ENCODE results near the gene DUSP22.
"Not testable (repeated sequence)": the region's sequence is repeated elsewhere in the genome, so short reads cannot be mapped to it uniquely, and the experiment has no call there.

Gene DUSP22

GRCh38 chr6:285902-286301 is 6.4 kb upstream of the DUSP22 start:
- not testable (repeated sequence) for H3K4me3 Mint-ChIP-seq, ATAC-seq
- peak overlapping the region; percentile 12 for H3K27ac Mint-ChIP-seq

GRCh38 chr6:286681-287488 is 5.4 kb upstream of the DUSP22 start:
- no peaks in the 10 kb centered on the region for H3K27me3 Mint-ChIP-seq
- peak overlapping the region; percentile 45 for H3K4me3 Mint-ChIP-seq
- H3K27ac Mint-ChIP-seq = peak overlapping the region; percentile 55
- H3K36me3 Mint-ChIP-seq (ENCODE audit: low read depth) = no peaks in the 10 kb centered on the region
- DNase-seq (no peak), ATAC-seq (no peak)
- H3K4me1 Mint-ChIP-seq = peaks cover 82% of the 10 kb centered on the region
- H3K9me3 Mint-ChIP-seq = no peaks in the 10 kb centered on the region

More at GRCh38 chr6:285902-286301, 6.4 kb upstream of the DUSP22 start:
- not testable (repeated sequence) for H3K9me3 Mint-ChIP-seq; H3K27me3 Mint-ChIP-seq; H3K36me3 Mint-ChIP-seq (ENCODE audit: low read depth); DNase-seq
- peaks cover 74% of the 10 kb centered on the region for H3K4me1 Mint-ChIP-seq

- H3K27ac Mint-ChIP-seq = peak overlapping the region; percentile 55
- H3K4me3 Mint-ChIP-seq = no peak overlapping the region
- H3K27me3 Mint-ChIP-seq = no peaks in the 10 kb centered on the region
- no peak for ATAC-seq
- H3K36me3 Mint-ChIP-seq (ENCODE audit: low read depth) = no peaks in the 10 kb centered on the region
- H3K4me1 Mint-ChIP-seq = peaks cover 82% of the 10 kb centered on the region
- no peaks in the 10 kb centered on the region for H3K9me3 Mint-ChIP-seq
- DNase-seq = no peak
Observed at GRCh38 chr6:287489-287860, 4.8 kb upstream of the DUSP22 start.

GRCh38 chr6:288866-289265 is 3.4 kb upstream of the DUSP22 start:
- H3K4me3 Mint-ChIP-seq = no peak overlapping the region
- no peak overlapping the region for H3K27ac Mint-ChIP-seq
- no peaks in the 10 kb centered on the region for H3K9me3 Mint-ChIP-seq
- DNase-seq (no peak), ATAC-seq (no peak)
- H3K4me1 Mint-ChIP-seq = peaks cover 80% of the 10 kb centered on the region
- no peaks in the 10 kb centered on the region for H3K27me3 Mint-ChIP-seq
- H3K36me3 Mint-ChIP-seq (ENCODE audit: low read depth) = peaks cover 2% of the 10 kb centered on the region

- Mint-ChIP-seq H3K4me3 (peak overlapping the region; percentile 2), H3K27ac (peak overlapping the region; percentile 44), H3K9me3 (no peaks in the 10 kb centered on the region), H3K27me3 (no peaks in the 10 kb centered on the region), H3K4me1 (peaks cover 71% of the 10 kb centered on the region), H3K36me3 (ENCODE audit: low read depth) (peaks cover 2% of the 10 kb centered on the region)
- ATAC-seq (no peak), DNase-seq (no peak)
Observed at GRCh38 chr6:290111-290922, 2.0 kb upstream of the DUSP22 start.

GRCh38 chr6:291204-291696 is 1.0 kb upstream of the DUSP22 start:
- peaks cover 62% of the 10 kb centered on the region for H3K4me1 Mint-ChIP-seq
- DNase-seq = no peak
- peak overlapping the region; percentile 74 for H3K4me3 Mint-ChIP-seq
- H3K27me3 Mint-ChIP-seq = no peaks in the 10 kb centered on the region
- peak overlapping the region; percentile 85 for H3K27ac Mint-ChIP-seq
- ATAC-seq = no peak
- peaks cover 2% of the 10 kb centered on the region for H3K36me3 Mint-ChIP-seq (ENCODE audit: low read depth)
- H3K9me3 Mint-ChIP-seq = no peaks in the 10 kb centered on the region

GRCh38 chr6:292506-293192 is 362 bp downstream of the DUSP22 start:
- Mint-ChIP-seq H3K4me3 (peak overlapping the region; percentile 96), H3K4me1 (peaks cover 49% of the 10 kb centered on the region), H3K27ac (peak overlapping the region; percentile 99), H3K36me3 (ENCODE audit: low read depth) (peaks cover 2% of the 10 kb centered on the region), H3K27me3 (no peaks in the 10 kb centered on the region), H3K9me3 (no peaks in the 10 kb centered on the region)
- peak; percentile 20 for ATAC-seq
- peak; percentile 82 for DNase-seq

- DNase-seq = peak; percentile 50
- Mint-ChIP-seq H3K27me3 (no peaks in the 10 kb centered on the region), H3K4me3 (peak overlapping the region; percentile 96), H3K36me3 (ENCODE audit: low read depth) (peaks cover 2% of the 10 kb centered on the region), H3K9me3 (no peaks in the 10 kb centered on the region), H3K27ac (peak overlapping the region; percentile 99), H3K4me1 (peaks cover 41% of the 10 kb centered on the region)
- peak; percentile 24 for ATAC-seq
Observed at GRCh38 chr6:293193-294174, 1.2 kb downstream of the DUSP22 start.

GRCh38 chr6:294656-295565 is 2.6 kb downstream of the DUSP22 start:
- H3K27me3 Mint-ChIP-seq = no peaks in the 10 kb centered on the region
- peak overlapping the region; percentile 18 for H3K4me3 Mint-ChIP-seq
- H3K36me3 Mint-ChIP-seq (ENCODE audit: low read depth) = peaks cover 2% of the 10 kb centered on the region
- H3K9me3 Mint-ChIP-seq = no peaks in the 10 kb centered on the region
- peaks cover 30% of the 10 kb centered on the region for H3K4me1 Mint-ChIP-seq
- ATAC-seq (no peak), DNase-seq (no peak)
- H3K27ac Mint-ChIP-seq = peak overlapping the region; percentile 30

- Mint-ChIP-seq H3K4me3 (peak overlapping the region; percentile 13), H3K27me3 (no peaks in the 10 kb centered on the region), H3K9me3 (no peaks in the 10 kb centered on the region), H3K36me3 (ENCODE audit: low read depth) (peaks cover 2% of the 10 kb centered on the region), H3K27ac (peak overlapping the region; percentile 78), H3K4me1 (peaks cover 15% of the 10 kb centered on the region)
- ATAC-seq (no peak), DNase-seq (no peak)
Observed at GRCh38 chr6:296151-297122, 4.2 kb downstream of the DUSP22 start.

- H3K4me1 Mint-ChIP-seq = peaks cover 13% of the 10 kb centered on the region
- no peaks in the 10 kb centered on the region for H3K9me3 Mint-ChIP-seq
- DNase-seq = no peak
- no peak overlapping the region for H3K4me3 Mint-ChIP-seq
- ATAC-seq = no peak
- H3K27me3 Mint-ChIP-seq = no peaks in the 10 kb centered on the region
- peaks cover 2% of the 10 kb centered on the region for H3K36me3 Mint-ChIP-seq (ENCODE audit: low read depth)
- H3K27ac Mint-ChIP-seq = peak overlapping the region; percentile 78
Observed at GRCh38 chr6:297571-298232, 5.4 kb downstream of the DUSP22 start.
